Kidney (tissue), 14 donors: ENCODE measurements around the gene CFH. TPM values are rescaled to one million over a fixed set of nuclear protein-coding genes. Genes with fewer than 3 reads are reported as not detected.
A peak's percentile ranks its signal among the peaks of the same experiment; 100 is the strongest.
"Not testable (repeated sequence)": the region's sequence is repeated elsewhere in the genome, so short reads cannot be mapped to it uniquely, and the experiment has no call there.

ENCODE experiments used
- DNase-seq, 5 donors: peaks; one replicate each; pipeline ENCODE4 v3.0.0-alpha.2; 2013 to 2020
- FAIRE-seq: peaks from 2 replicates; lab custom pipeline; 2012; peaks lifted over from hg19 to GRCh38; lab: Jason Lieb, UNC
- H3K27ac ChIP-seq, 2 donors: one replicate each; pipeline ENCODE4 v1.7.0; 2013; ENCODE audit warnings: low read depth in 2 of 2, low read length in 2 of 2, inconsistent platforms in 1 of 2
- H3K27me3 ChIP-seq: one replicate; pipeline ENCODE4 v1.7.1; 2013; ENCODE audit warnings: low read length, inconsistent platforms; ENCODE audit not compliant: control insufficient read depth, insufficient read depth
- H3K36me3 ChIP-seq, 3 donors: one replicate each; pipeline versions ENCODE4 v1.7.0 to v1.7.1; 2013; ENCODE audit warnings: low read length in 3 of 3, control low read depth in 1 of 3, inconsistent platforms in 1 of 3; ENCODE audit not compliant: insufficient read depth in 3 of 3, control insufficient read depth in 2 of 3
- H3K4me1 ChIP-seq, 3 donors: one replicate each; pipeline versions ENCODE4 v1.7.0 to v1.7.1; 2013; ENCODE audit warnings: low read length in 3 of 3, inconsistent platforms in 1 of 3, low read depth in 1 of 3; ENCODE audit not compliant: control insufficient read depth in 2 of 3, insufficient read depth in 2 of 3
- H3K4me3 ChIP-seq, 3 donors: one replicate each; pipeline versions ENCODE4 v1.7.0 to v1.8.1; 2013; ENCODE audit warnings: low read length in 3 of 3, control low read depth in 1 of 3, inconsistent platforms in 1 of 3
- H3K9ac ChIP-seq, 3 donors: one replicate each; pipeline versions ENCODE4 v1.7.0 to v1.7.1; 2013; ENCODE audit warnings: low read length in 3 of 3, control low read depth in 1 of 3, inconsistent platforms in 1 of 3
- H3K9me3 ChIP-seq, 3 donors: one replicate each; pipeline versions ENCODE4 v1.7.0 to v1.7.1; 2013; ENCODE audit warnings: low read length in 3 of 3, control low read depth in 1 of 3, inconsistent platforms in 1 of 3; ENCODE audit not compliant: control insufficient read depth in 2 of 3, insufficient read depth in 1 of 3
- intact Hi-C: fragments of 100-400 bp; cut with DNase I; formaldehyde crosslinking; loops from one replicate; pipeline ENCODE4 v1.11.1; 2022
- polyA plus RNA-seq: library from polyadenylated mRNA; stranded (reverse); fragments of 350-450 nt; fragmentation: Illumina TruSeq; extraction: RNeasy Lipid Tissue Mini Kit (QIAGEN cat#74804); gene quantifications from one replicate; pipeline ENCODE4 v1.2.3, GENCODE V29; 2014; ENCODE audit warnings: low read depth, low replicate concordance; ENCODE audit not compliant: insufficient read depth
- total RNA-seq: library from RNA; stranded (reverse); fragmentation: NEBNext Ultra II Directional; extraction: Animal tissue kit (Norgen Biotek cat#: 25700); gene quantifications from one replicate; pipeline ENCODE4 v1.2.1, GENCODE V29; 2021
- TF ChIP-seq, protein P1 (sequence below): IDR thresholded peaks from 3 replicates; pipeline ENCODE4 v1.5.1; 2012; ENCODE audit warnings: mild to moderate bottlenecking, moderate library complexity, borderline replicate concordance; ENCODE audit not compliant: insufficient read depth; ENCODE audit errors: extremely low read depth
- donor health status: control.
- donor health status: control.
- donor health status: control.
- donor health status: control.
- donor health status: control.
- donor health status: DM: yes; HTN: yes; CAD: no.
- donor health status: Normal renal cell carcinoma (clear cell type).

CFH gene
- total and polyA plus RNA-seq, 2 donors from 2014 or later = 24.8 to 99.3 TPM

DNA sequence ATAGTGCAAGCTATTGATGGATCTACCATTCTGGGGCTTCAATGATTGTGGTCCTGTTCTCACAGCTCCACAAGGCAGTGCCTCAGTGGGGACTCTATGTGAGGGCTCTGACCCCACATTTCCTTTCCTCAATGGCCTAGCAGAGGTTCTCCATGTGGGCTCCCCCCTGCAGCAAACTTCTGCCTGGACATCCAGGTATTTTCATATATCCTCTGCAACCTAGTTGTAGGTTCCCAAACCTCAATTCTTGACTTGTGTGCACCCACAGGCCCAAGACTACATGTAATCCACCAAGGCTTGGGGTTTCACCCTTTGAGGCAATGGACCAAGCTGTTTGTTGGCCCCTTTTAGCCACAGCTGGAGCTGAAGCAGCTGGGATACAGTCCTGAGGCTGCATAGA, 86.9 kb downstream of the CFH start:
- Histone ChIP-seq H3K9ac (no peak overlapping the region), H3K36me3 (no peaks in the 10 kb centered on the region), H3K9me3 (peaks cover 0 to 9% (median 0%) of the 10 kb centered on the region in 3 donors), H3K4me3 (no peak overlapping the region), H3K4me1 (no peaks in the 10 kb centered on the region), H3K27me3 (no peaks in the 10 kb centered on the region), H3K27ac (no peak overlapping the region)
- no peak for DNase-seq
- TF ChIP-seq, protein P1, sequence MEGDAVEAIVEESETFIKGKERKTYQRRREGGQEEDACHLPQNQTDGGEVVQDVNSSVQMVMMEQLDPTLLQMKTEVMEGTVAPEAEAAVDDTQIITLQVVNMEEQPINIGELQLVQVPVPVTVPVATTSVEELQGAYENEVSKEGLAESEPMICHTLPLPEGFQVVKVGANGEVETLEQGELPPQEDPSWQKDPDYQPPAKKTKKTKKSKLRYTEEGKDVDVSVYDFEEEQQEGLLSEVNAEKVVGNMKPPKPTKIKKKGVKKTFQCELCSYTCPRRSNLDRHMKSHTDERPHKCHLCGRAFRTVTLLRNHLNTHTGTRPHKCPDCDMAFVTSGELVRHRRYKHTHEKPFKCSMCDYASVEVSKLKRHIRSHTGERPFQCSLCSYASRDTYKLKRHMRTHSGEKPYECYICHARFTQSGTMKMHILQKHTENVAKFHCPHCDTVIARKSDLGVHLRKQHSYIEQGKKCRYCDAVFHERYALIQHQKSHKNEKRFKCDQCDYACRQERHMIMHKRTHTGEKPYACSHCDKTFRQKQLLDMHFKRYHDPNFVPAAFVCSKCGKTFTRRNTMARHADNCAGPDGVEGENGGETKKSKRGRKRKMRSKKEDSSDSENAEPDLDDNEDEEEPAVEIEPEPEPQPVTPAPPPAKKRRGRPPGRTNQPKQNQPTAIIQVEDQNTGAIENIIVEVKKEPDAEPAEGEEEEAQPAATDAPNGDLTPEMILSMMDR = no peak
- intact Hi-C loops = no loop called here
- no peak for FAIRE-seq

DNA sequence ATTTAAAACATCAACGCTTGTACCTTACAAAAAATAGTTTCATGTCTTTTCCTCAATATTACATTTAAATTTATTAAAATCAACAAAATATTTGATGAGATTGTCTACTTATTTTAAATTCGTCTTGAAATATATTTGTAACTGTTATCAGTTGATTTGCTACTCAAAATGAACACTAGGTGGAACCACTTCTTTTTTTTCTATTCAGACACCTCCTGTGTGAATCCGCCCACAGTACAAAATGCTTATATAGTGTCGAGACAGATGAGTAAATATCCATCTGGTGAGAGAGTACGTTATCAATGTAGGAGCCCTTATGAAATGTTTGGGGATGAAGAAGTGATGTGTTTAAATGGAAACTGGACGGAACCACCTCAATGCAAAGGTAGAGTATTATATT, 91.4 kb downstream of the CFH start:
- H3K4me3 ChIP-seq, intact Hi-C loops, H3K27me3 ChIP-seq, H3K9ac ChIP-seq, H3K4me1 ChIP-seq, H3K9me3 ChIP-seq, H3K27ac ChIP-seq, H3K36me3 ChIP-seq: not testable (repeated sequence)
- peak; percentile 97 for FAIRE-seq
- peak in 2 of 5 donors; percentile 5 to 23 for DNase-seq
- TF ChIP-seq, protein P1 = peak; percentile 13

DNA sequence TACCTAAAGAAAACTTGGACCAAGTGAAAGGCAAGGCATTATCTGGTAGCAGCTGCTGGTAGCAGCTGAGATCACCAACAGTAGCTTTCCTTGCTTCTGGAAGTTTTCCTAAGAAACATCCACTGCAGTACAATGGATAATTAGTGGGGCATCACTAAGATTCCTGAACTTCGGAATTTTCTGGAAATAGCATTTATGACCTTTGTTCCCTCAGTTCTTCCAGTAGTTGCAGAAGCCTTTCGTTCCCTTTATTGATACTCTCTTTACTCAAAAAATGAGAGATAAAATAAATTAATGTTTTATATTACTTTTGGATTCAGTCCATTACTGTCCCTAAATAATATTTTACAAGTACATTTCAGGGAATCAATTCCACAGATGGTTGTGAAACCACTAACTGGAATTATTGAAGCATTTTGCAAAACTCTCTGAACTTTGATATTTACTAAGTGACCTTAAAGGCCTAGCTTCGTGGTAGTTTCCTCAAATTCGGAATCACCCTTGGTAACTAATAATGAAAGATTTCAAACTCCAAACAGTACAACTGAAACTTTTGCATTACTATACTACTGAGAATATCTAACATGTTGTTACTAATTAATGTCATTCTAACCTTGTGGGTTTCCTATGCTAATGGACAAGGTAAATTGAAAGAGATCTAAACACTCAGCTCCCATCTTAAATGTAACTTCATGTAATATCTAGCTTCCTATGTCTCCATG, 113.3 kb downstream of the CFH start:
- H3K27me3 ChIP-seq, intact Hi-C loops, FAIRE-seq, DNase-seq, H3K9me3 ChIP-seq, H3K4me3 ChIP-seq, H3K9ac ChIP-seq, H3K36me3 ChIP-seq, H3K27ac ChIP-seq, H3K4me1 ChIP-seq: not testable (repeated sequence)

DNA sequence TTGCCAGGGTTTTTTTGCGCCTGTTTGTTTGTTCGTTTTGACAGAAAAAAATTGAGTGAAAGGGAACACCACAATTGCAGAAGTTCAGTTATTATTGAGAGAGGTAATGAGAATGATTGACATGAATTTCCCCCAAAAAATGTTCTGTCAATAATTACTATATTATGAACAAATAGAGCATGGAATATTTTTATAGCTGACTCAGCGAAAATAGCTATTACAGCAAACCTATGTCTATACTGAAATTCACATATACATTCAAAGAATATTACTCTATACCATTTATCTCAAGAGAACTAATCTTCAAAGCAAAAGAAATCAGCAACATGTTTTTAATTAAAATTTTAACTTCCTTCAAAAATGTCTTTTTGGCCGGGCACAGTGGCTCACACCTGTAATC, 118.0 kb downstream of the CFH start:
- H3K27ac ChIP-seq, H3K4me1 ChIP-seq, H3K27me3 ChIP-seq, H3K9ac ChIP-seq, DNase-seq, H3K4me3 ChIP-seq, FAIRE-seq, H3K9me3 ChIP-seq, H3K36me3 ChIP-seq, intact Hi-C loops: not testable (repeated sequence)
